ENCODE data around the gene PCDHGA6.
"Not testable (repeated sequence)": the region's sequence is repeated elsewhere in the genome, so short reads cannot be mapped to it uniquely, and the experiment has no call there.

PCDHGA6 gene

DNA sequence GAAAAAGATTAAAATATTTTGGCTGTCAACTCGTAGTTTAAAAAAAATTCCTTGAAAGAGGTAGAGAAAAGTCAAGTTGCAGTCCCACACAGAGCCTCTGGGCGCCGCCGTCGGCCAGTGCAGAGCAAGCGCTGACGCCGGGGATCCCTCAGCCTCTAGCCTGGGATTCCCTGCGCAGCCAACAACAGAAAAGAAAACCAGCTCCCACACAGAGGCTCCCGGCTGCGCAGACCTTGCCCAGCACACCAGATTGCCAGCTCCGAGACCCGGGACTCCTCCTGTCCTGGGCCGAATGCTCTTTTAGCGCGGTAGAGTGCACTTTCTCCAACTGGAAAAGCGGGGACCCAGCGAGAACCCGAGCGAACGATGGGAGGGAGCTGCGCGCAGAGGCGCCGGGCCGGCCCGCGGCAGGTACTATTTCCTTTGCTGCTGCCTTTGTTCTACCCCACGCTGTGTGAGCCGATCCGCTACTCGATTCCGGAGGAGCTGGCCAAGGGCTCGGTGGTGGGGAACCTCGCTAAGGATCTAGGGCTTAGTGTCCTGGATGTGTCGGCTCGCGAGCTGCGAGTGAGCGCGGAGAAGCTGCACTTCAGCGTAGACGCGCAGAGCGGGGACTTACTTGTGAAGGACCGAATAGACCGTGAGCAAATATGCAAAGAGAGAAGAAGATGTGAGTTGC is 43.9 kb downstream of the PCDHGA6 start, which contains the start of gene PCDHGB7:
PCDHGB7 (plus strand) TSS at position 184 of the 679 bp plus-strand sequence; CDS start at position 367, 183 bp downstream.
- in situ Hi-C loops (cut with HindIII; ENCODE audit: low sequenced_read_pairs) = not testable (repeated sequence)

DNA sequence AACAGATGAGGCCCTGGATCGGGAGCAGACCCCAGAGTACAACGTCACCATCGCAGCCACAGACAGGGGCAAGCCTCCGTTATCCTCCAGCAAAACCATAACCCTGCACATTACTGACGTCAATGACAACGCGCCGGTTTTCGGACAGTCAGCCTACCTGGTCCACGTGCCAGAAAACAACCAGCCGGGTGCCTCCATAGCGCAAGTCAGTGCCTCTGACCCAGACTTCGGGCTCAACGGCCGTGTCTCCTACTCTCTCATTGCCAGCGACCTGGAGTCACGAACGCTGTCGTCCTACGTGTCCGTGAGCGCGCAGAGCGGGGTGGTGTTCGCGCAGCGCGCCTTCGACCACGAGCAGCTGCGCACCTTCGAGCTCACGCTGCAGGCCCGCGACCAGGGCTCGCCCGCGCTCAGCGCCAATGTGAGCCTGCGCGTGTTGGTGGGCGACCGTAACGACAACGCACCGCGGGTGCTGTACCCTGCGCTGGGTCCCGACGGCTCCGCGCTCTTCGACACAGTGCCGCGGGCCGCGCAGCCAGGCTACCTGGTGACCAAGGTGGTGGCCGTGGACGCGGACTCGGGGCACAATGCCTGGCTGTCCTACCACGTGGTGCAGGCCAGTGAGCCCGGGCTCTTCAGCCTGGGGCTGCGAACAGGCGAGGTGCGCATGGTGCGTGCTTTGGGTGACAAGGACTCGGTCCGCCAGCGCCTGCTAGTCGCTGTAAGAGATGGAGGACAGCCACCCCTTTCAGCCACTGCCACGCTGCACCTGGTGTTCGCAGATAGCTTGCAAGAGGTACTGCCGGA is 45.6 kb downstream of the PCDHGA6 start:
- in situ Hi-C loops (cut with HindIII; ENCODE audit: low sequenced_read_pairs) = no loop called here

DNA sequence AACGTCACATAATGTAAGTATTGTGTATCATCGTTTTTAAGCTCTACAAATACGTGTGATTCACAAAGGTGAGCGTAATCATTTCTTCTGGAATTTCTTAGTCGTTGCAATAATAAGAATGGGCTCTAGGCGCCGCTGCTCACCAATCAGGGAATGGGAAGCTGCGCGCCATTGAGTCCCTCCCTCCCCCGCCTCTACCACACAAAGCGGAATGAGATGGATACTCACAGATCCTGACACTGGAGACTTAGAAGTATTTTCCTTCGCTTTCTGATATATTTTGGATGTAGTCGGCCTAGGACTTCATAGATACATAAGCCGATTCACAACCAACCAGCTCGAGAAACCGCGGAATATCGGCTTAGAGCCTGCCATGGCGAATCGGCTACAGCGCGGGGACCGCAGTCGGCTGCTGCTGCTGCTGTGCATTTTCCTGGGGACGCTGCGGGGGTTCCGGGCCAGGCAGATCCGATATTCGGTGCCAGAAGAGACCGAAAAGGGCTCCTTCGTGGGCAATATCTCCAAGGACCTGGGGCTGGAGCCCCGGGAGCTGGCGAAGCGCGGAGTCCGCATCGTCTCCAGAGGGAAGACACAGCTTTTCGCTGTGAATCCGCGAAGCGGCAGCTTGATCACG is 47.3 kb downstream of the PCDHGA6 start, which contains the start of gene PCDHGA11:
PCDHGA11 (plus strand) TSS at position 197 of the 634 bp plus-strand sequence; CDS start at position 374, 177 bp downstream.
- in situ Hi-C loops (cut with HindIII; ENCODE audit: low sequenced_read_pairs) = no loop called here

DNA sequence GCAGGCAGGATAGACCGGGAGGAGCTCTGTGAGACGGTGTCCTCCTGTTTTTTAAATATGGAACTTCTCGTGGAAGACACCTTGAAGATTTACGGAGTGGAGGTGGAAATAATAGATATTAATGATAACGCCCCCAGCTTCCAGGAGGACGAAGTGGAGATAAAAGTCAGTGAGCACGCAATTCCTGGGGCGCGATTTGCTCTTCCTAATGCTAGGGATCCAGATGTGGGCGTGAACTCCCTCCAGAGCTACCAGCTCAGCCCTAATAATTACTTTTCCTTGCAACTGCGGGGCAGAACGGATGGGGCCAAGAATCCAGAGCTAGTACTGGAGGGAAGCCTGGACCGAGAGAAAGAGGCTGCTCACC is 47.8 kb downstream of the PCDHGA6 start:
- in situ Hi-C loops (cut with HindIII; ENCODE audit: low sequenced_read_pairs) = no loop called here

DNA sequence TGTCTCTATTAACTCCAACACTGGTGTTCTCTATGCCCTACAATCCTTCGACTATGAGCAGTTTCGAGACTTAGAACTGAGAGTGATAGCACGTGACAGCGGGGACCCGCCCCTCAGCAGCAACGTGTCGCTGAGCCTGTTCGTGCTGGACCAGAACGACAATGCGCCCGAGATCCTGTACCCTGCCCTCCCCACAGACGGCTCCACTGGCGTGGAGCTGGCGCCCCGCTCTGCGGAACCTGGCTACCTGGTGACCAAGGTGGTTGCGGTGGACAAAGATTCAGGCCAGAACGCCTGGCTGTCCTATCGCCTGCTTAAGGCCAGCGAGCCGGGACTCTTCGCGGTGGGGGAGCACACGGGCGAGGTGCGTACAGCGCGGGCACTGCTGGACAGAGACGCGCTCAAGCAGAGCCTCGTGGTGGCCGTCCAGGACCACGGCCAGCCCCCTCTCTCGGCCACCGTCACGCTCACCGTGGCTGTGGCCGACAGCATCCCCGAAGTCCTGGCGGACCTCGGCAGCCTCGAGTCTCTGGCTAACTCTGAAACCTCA is 49.1 kb downstream of the PCDHGA6 start:
- in situ Hi-C loops (cut with HindIII; ENCODE audit: low sequenced_read_pairs) = no loop called here

DNA sequence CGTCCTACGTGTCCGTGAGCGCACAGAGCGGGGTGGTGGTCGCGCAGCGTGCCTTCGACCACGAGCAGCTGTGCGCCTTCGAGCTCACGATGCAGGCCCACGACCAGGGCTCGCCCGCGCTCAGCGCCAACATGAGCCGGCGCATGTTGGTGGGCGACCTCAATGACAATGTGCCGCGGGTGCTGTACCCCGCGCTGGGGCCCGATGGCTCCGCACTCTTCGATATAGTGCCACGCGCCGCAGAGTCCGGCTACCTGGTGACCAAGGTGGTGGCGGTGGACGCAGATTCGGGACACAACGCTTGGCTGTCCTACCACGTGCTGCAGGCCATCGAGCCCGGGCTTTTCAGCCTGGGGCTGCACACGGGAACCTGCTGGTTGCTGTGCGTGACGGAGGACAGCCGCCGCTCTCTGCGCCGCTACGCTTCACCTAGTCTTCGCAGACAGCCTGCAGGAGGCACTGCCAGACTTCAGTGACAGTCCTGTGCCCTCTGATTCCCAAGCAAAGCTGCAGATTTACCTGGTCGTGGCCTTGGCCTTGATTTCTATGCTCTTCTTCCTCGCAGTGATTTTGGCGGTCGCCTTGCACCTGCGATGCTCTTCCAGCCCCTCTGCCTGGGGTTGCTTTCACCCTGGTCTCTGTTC is 54.2 kb downstream of the PCDHGA6 start:
- in situ Hi-C loops (cut with HindIII; ENCODE audit: low sequenced_read_pairs) = no loop called here

Data from DLD1 (cell line).